ENCODE measurements around the gene SLC22A31.

Gene SLC22A31

GRCh38 chr16:89146211-89147005 is 53.9 kb downstream of the SLC22A31 start:
- Histone ChIP-seq H3K4me1 (ENCODE audit: low read length) (no peaks in the 10 kb centered on the region), H2AFZ (ENCODE audit: low read length) (no peak overlapping the region), H3K9ac (ENCODE audit: low read length) (no peak overlapping the region), H3K4me2 (ENCODE audit: low read depth, low read length) (no peak overlapping the region), H3F3A (ENCODE audit: insufficient read depth, low read length) (no peaks in the 10 kb centered on the region), H3K27me3 (replicated peaks; ENCODE audit: insufficient read depth, low read length) (no peaks in the 10 kb centered on the region), H3K4me3 (ENCODE audit: low read length) (no peak overlapping the region), H3K9me3 (replicated peaks; ENCODE audit: insufficient read depth, low read length) (no peaks in the 10 kb centered on the region), H3K79me2 (ENCODE audit: low read length) (no peaks in the 10 kb centered on the region), H3K36me3 (replicated peaks; ENCODE audit: insufficient read depth, low read length) (no peaks in the 10 kb centered on the region), H3K9me2 (replicated peaks; ENCODE audit: insufficient read depth, low read length) (no peaks in the 10 kb centered on the region), H4K20me1 (ENCODE audit: insufficient read depth, low read length) (no peaks in the 10 kb centered on the region), H3K27ac (ENCODE audit: low read length) (no peak overlapping the region)
- TF ChIP-seq EZH2phosphoT487 (IDR thresholded peaks at IDR 0.05; ENCODE audit: low read length) (no peak), CTCF (IDR thresholded peaks at IDR 0.05; ENCODE audit: low read length) (no peak), EZH2 (optimal IDR thresholded peaks at IDR 0.05; ENCODE audit: low read depth, low read length) (no peak)
- DNase-seq: no peak

All from MM.1S (cell line).